VCaP (cell line): ENCODE measurements around the gene CUL7.

ENCODE experiments used
- H3K27ac ChIP-seq: fragments of 450-650 bp; 2 replicates; pipeline ENCODE4 v1.5.1; 2017
- TF ChIP-seq, protein P1 (sequence below): fragments of 450-650 bp; conservative IDR thresholded peaks from 2 replicates; pipeline ENCODE4 v1.5.1; 2017; ENCODE audit warnings: mild to moderate bottlenecking, moderate library complexity

The CUL7 gene

DNA sequence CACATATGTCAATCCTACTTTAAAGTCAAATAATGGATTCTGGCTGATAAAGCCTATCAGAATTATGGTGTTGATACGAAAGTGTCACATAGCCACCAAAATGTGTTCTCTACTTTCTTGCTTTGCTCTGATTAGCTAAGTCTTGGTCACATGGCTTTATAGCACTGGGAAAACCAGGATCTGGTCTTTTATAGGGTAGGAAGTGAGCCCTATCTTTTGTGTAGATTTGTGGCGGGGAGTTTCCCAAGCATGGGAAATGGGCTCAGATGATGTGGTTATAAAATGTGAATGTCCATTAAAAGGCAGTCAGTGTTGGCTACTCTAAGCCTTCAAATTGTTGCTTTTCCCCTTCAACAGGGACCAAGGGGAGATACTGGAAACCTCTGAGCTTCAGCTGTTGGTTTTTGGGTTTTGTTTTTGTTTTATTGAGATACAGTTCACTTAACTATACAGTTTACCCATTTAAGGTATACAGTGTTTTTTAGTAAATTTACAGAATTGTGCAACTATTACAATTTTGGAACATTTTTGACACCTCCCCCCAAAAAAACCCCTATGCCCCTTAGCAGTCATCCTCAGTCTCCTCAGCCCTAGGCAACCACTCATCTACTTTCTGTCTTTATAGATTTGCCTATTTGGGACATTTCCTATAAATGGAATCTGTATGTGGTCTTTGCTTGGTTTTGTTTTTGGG, 20.0 kb downstream of the CUL7 start:
- TF ChIP-seq, protein P1, sequence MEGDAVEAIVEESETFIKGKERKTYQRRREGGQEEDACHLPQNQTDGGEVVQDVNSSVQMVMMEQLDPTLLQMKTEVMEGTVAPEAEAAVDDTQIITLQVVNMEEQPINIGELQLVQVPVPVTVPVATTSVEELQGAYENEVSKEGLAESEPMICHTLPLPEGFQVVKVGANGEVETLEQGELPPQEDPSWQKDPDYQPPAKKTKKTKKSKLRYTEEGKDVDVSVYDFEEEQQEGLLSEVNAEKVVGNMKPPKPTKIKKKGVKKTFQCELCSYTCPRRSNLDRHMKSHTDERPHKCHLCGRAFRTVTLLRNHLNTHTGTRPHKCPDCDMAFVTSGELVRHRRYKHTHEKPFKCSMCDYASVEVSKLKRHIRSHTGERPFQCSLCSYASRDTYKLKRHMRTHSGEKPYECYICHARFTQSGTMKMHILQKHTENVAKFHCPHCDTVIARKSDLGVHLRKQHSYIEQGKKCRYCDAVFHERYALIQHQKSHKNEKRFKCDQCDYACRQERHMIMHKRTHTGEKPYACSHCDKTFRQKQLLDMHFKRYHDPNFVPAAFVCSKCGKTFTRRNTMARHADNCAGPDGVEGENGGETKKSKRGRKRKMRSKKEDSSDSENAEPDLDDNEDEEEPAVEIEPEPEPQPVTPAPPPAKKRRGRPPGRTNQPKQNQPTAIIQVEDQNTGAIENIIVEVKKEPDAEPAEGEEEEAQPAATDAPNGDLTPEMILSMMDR: no peak
- no peak overlapping the region for H3K27ac ChIP-seq

DNA sequence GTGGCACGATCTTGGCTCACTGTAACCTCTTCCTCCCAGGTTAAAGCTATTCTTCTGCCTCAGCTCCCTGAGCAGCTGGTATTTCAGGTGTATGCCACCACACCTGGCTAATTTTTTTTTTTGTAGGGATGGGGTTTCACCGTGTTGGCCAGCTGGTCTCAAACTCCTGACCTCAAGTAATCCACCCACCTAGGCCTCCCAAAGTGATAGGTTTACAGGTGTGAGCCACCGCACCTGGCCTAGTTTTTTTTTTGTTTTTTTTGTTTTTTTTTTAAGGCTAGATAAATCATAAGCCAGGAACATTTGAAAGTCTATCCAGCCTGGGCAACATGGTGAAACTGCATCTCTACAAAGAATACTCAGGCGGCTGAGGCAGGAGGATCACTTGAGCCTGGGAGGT, 21.3 kb downstream of the CUL7 start:
- no peak overlapping the region for H3K27ac ChIP-seq
- TF ChIP-seq, protein P1: no peak

DNA sequence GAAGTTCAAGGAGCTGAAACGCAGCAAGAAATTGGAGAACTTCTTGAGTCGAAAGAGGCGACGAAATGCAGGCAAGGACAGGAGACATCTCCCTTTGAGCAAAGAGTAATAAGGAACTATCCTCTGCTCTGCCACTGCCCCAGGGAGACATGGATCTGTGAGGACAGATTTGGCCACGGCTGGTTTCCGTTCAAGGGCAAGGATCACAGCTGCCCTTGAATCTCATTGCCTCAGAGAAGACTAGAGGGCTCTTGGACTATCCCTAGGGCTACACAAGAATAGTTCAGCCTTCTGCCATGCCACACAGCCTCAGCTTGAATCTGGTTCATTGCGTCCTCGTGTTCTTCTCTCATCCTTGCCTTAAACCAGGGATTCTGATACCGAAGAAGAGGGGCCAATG, 24.5 kb downstream of the CUL7 start:
- TF ChIP-seq, protein P1: no peak
- no peak overlapping the region for H3K27ac ChIP-seq

DNA sequence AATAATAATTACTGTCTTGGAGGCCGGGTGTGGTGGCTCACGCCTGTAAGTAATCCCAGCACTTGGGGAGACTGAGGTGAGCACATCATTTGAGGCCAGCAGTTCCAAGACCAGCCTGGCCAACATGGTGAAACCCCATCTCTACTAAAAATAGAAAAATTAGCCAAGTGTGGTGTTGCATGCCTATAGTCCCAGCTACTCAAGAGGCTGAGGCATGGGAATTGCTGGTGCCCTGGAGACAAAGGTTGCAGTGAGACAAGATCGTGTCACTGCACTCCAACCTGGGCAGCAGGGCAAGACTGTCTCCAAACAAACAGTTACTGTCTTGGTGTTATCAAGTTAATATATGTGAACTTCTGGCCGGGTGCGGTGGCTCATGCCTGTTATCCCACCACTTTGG, 27.3 kb downstream of the CUL7 start:
- H3K27ac ChIP-seq: no peak overlapping the region
- TF ChIP-seq, protein P1: no peak

DNA sequence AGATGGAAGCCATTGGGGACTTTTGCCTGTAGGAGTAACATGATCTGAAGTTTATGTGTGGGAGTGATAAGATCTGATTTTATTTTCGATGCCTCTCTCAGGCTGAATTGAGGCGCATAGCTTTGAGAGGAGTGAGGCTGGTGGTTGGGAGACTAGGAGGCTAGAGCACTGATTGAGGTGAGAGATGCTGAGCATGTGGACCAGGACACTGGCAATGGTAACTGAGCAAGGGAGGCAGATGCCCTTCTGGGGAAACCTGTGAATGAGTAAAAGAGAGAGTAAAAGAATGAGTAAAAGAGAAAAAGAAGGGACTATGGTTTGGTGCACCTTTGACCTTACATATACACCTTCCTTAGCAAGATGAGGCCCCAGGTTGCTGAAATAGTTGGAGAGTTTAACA, 29.2 kb downstream of the CUL7 start:
- no peak overlapping the region for H3K27ac ChIP-seq
- TF ChIP-seq, protein P1: no peak

DNA sequence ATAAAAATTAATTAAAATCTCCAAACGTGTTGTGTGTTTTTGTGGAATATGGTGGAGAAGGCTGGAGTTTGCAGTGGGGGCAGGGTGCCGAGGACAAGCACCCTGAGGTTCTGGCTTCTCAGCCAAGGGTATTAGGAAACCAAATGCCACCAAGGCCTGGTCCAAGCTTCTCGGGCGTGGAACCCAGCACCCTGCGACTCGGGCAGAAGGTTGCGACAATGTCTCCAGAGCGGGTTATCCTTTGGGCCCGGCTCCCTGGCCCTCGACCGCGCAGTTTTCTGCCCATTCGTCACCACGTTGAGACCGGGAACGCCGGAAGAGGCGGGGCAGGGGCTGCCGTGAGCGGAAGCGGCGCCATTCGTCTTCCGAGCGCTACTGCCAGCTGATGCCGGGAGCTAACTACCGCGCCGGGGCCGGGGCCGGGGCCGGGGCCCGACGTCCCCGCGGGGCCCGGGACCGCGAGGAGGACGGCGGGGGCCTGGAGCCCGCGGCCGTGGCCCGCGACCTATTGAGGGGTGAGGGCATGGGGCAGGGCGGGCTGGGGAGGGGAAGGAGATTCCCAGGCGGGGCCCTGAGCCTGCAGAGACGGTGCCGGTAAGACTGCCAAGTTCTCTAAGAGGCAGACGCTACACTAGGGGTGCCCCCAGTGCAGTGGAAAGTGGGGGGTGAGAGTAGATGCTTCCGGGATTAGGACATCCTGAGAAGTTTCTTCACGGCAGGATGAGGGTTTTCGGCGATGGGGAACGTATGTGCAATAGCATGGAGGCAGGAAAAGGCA, 32.2 kb downstream of the CUL7 start, which contains the start of gene RRP36:
Gene RRP36, plus strand, starts transcription at position 354 of the 778 bp plus-strand sequence. Its CDS starts 32 bp downstream, at position 386.
- peak within 1 kb of the TSS; percentile 84 for H3K27ac ChIP-seq
- TF ChIP-seq, protein P1: no peak

DNA sequence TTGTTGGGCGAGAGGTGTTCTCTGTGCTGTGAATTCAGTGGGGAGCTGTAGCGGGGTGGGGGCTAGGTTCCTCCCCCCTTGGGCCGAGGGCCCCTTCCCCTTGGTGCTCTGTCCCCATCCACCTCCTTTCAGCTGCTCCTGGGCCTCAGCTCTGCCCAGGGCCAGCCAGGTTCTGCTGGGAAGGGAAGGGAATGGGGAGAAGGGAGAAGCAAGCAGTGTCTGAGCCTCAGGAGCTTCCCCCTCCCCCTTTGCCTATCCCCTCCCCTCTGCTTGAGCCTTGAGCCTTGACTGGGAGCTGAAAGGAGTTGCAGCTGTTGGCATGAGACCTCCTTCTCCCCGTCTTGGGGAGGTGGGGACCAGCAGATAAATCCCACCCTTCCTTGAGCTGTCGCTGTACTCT, 32.8 kb downstream of the CUL7 start:
- H3K27ac ChIP-seq: peak overlapping the region; percentile 84

More for the DNA sequence above, 32.8 kb downstream of the CUL7 start:
- TF ChIP-seq, protein P1: no peak
